K562 (cell line): ENCODE results near the gene CCNYL1. TPM values are rescaled to one million over a fixed set of nuclear protein-coding genes. Genes with fewer than 3 reads are reported as not detected.

Source experiments
- ATAC-seq: fragments of 200-7000 bp; cut with Tn5 transposase; 3 replicates; pipeline ENCODE4 v1.9.1; 2020; ENCODE audit warnings: moderate library complexity
- BruUV-seq: library from RNA; stranded (reverse); fragments of 400-500 nt; replicated peaks from 2 replicates; lab custom pipeline; 2021; lab: Mats Ljungman, UMichigan
- CTCF ChIA-PET: fragments of 300-600 bp; formaldehyde crosslinking; extraction: SDS; loops from one replicate; lab custom pipeline; 2021; ENCODE audit warnings: low intra/inter-chr PET ratio; lab: Yijun Ruan, JAX
- POLR2A ChIA-PET: fragments of 300-600, 350-650 bp; sonication (Branson Sonifier 250); formaldehyde crosslinking; extraction: SDS; loops from one replicate; lab custom pipeline; 2021; ENCODE audit warnings: antibody characterized with exemption, inconsistent platforms; lab: Yijun Ruan, JAX
- DNase-seq, 4 experiments: peaks; one replicate each; pipeline versions ENCODE4 v3.0.0 to v3.0.0-alpha.2; 2011 to 2018; ENCODE audit warnings: low spot score in 3 of 4, mixed read lengths in 3 of 4; ENCODE audit errors: extremely low read depth in 1 of 4
- FAIRE-seq: peaks from 2 replicates; lab custom pipeline; 2011; peaks lifted over from hg19 to GRCh38; lab: Jason Lieb, UNC
- H2AFZ ChIP-seq: 2 replicates; pipeline ENCODE4 v1.6.0; 2011; ENCODE audit warnings: low read depth, low read length, control low read depth, inconsistent platforms
- H3K27ac ChIP-seq: fragments of 200-600 bp; 3 replicates; pipeline ENCODE4 v1.8.0; 2011; ENCODE audit warnings: low read depth, mild to moderate bottlenecking, control low read depth, inconsistent platforms, low read length, moderate library complexity, mixed read lengths; ENCODE audit errors: extremely low read depth
- H3K27me3 ChIP-seq, 2 experiments: fragments of 300-600 bp in 1 of 2; 2 replicates in 1 of 2; 3 replicates in 1 of 2; pipeline versions ENCODE4 v1.6.0 to v1.8.0; 2011; ENCODE audit warnings: inconsistent platforms in 2 of 2, low read length in 2 of 2, mild to moderate bottlenecking in 1 of 2, mixed read lengths in 1 of 2, moderate library complexity in 1 of 2; ENCODE audit not compliant: control insufficient read depth in 2 of 2, insufficient read depth in 2 of 2
- H3K36me3 ChIP-seq: fragments of 300-600 bp; 3 replicates; pipeline ENCODE4 v1.8.0; 2011; ENCODE audit warnings: mild to moderate bottlenecking, low read length, inconsistent platforms; ENCODE audit not compliant: control insufficient read depth, insufficient read depth
- H3K4me1 ChIP-seq, 2 experiments: fragments of 200-600 bp in 1 of 2; replicated peaks in 1 of 2; 2 replicates in 1 of 2; 3 replicates in 1 of 2; pipeline versions ENCODE4 v1.5.1 to v1.8.0; 2011; ENCODE audit warnings: inconsistent platforms in 2 of 2, low read length in 2 of 2, mild to moderate bottlenecking in 1 of 2, mixed read lengths in 1 of 2, moderate library complexity in 1 of 2; ENCODE audit not compliant: control insufficient read depth in 2 of 2, insufficient read depth in 2 of 2
- H3K4me2 ChIP-seq: 2 replicates; pipeline ENCODE4 v1.6.1; 2011; ENCODE audit warnings: low read length, control low read depth, inconsistent platforms, mixed read lengths; ENCODE audit not compliant: insufficient read depth
- H3K4me3 ChIP-seq: fragments of 200-600 bp; sonication (generic), shearing (Covaris generic); 2 replicates; pipeline ENCODE4 v1.5.1; 2016; ENCODE audit warnings: control low read depth, inconsistent platforms
- H3K79me2 ChIP-seq: fragments of 200-600 bp; 3 replicates; pipeline ENCODE4 v1.8.0; 2011; ENCODE audit warnings: low read length, inconsistent platforms; ENCODE audit not compliant: control insufficient read depth, insufficient read depth
- H3K9ac ChIP-seq, 2 experiments: 2 replicates each; pipeline versions ENCODE4 v1.6.0 to v1.6.1; 2011; ENCODE audit warnings: low read depth in 2 of 2, low read length in 2 of 2, control low read depth in 1 of 2, inconsistent platforms in 1 of 2, mild to moderate bottlenecking in 1 of 2, mixed read lengths in 1 of 2; ENCODE audit not compliant: insufficient read depth in 1 of 2
- H3K9me1 ChIP-seq: one replicate; pipeline ENCODE4 v1.6.0; 2011; ENCODE audit warnings: inconsistent platforms, mild to moderate bottlenecking, low read length, moderate library complexity; ENCODE audit not compliant: control insufficient read depth, insufficient read depth
- H3K9me3 ChIP-seq: replicated peaks from 2 replicates; pipeline ENCODE4 v1.5.1; 2011; ENCODE audit warnings: low read depth, low read length, inconsistent platforms; ENCODE audit not compliant: control insufficient read depth, insufficient read depth
- H4K20me1 ChIP-seq: replicated peaks from 2 replicates; pipeline ENCODE4 v1.6.1; 2011; ENCODE audit warnings: low read length, inconsistent platforms, mixed read lengths; ENCODE audit not compliant: control insufficient read depth, insufficient read depth
- GATA2 ChIP-seq: sonication (generic); formaldehyde crosslinking; IDR thresholded peaks from 2 replicates; pipeline ENCODE4 v1.4.0; 2020; ENCODE audit warnings: mild to moderate bottlenecking, missing genetic modification reagents
- HSF4 ChIP-seq: fragments of 250-450 bp; sonication (Bioruptor Pico); IDR thresholded peaks from 2 replicates; pipeline ENCODE4 v2.1.2; 2022; ENCODE audit warnings: mild to moderate bottlenecking, moderate library complexity, borderline replicate concordance
- SIRT6 ChIP-seq: IDR thresholded peaks from one replicate; pipeline ENCODE4 v1.6.1; 2012; ENCODE audit warnings: low read depth, mild to moderate bottlenecking, control low read depth, inconsistent platforms, low read length, moderate library complexity
- VEZF1 ChIP-seq: fragments of 200-800 bp; sonication (Bioruptor generic); IDR thresholded peaks from 2 replicates; pipeline ENCODE4 v1.6.1; 2017; ENCODE audit warnings: missing genetic modification characterization, missing compliant biosample characterization
- WGBS: fragments of 100-300 bp; shearing (Covaris generic); methylation state at CpG from one replicate; pipeline ENCODE4 v1.1.6; 2016; ENCODE audit warnings: low coverage, mixed read lengths; ENCODE audit not compliant: insufficient coverage; ENCODE audit errors: missing lambda C conversion rate; 5-methylcytosine and 5-hydroxymethylcytosine counted together
- in situ Hi-C: fragments of 300-500 bp; cut with MboI; formaldehyde crosslinking; loops from 4 replicates; pipeline ENCODE4 v1.15.0; 2018; ENCODE audit warnings: inconsistent platforms, mixed read lengths
- intact Hi-C: fragments of 100-400 bp; cut with micrococcal nuclease; formaldehyde crosslinking; loops from 2 replicates; pipeline ENCODE4 v1.14.2; 2022
- polyA plus RNA-seq, 8 experiments: library from polyadenylated mRNA; depleted of rRNA in 4 of 8; stranded (reverse) in 5 of 8; unstranded in 3 of 8; fragments of >200 nt; fragmentation: Nextera tagmentation in 2 of 8; fragmentation: Illumina TruSeq in 1 of 8; extraction: Ambion mirVana in 2 of 8; extraction: Trizol in 1 of 8; gene quantifications; 2 replicates each; pipeline versions ENCODE4 v1.2.1 to v1.2.3, GENCODE V29; 2011 to 2014; ENCODE audit warnings: inconsistent platforms in 1 of 8, missing spikeins in 1 of 8
- total RNA-seq, 7 experiments: library from RNA; depleted of rRNA in 6 of 7; stranded (reverse); fragments of >200 nt in 6 of 7; fragmentation: Illumina TruSeq in 2 of 7; extraction: Trizol in 2 of 7; gene quantifications; 2 replicates each; pipeline versions ENCODE4 v1.2.1 to v1.2.3, GENCODE V29; 2011 to 2021; ENCODE audit warnings: low replicate concordance in 1 of 7

CCNYL1 gene
- total and polyA plus RNA-seq, 9 of the 15 experiments (the other 6 are each of a cell fraction or from before 2014, with no cell fraction given): 1.9 to 7.5 (median 4.7) TPM

- Histone ChIP-seq H3K9ac (no peak overlapping the region; a peak in 1 of 4 replicates), H3K27me3 (no peaks in the 10 kb centered on the region), H3K9me1 (no peaks in the 10 kb centered on the region), H2AFZ (peak overlapping the region; percentile 86), H3K4me1 (peaks cover 11 to 16% of the 10 kb centered on the region in 2 experiments; a peak in 4 of 5 replicates), H3K36me3 (no peaks in the 10 kb centered on the region), H3K9me3 (no peaks in the 10 kb centered on the region), H3K79me2 (no peaks in the 10 kb centered on the region), H3K4me3 (no peak overlapping the region), H3K27ac (peak overlapping the region; percentile 61; the same call in 2 of the 3 replicates), H4K20me1 (no peaks in the 10 kb centered on the region), H3K4me2 (peak overlapping the region; percentile 63)
- intact Hi-C loops: loop anchor here (2.0 kb wide), 1 partner anchor 19 kb away; no protein-coding TSS in a partner anchor
- 0% methylated on average over 4 of the region's 6 CpGs for WGBS
- peak; percentile 32 for FAIRE-seq
- peak; percentile 43 for ATAC-seq
- TF ChIP-seq VEZF1: no peak
- TF ChIP-seq SIRT6: no peak
- 0 out of 2 replicates have a peak, but pooled peaks have one; percentile 21 for TF ChIP-seq GATA2 (CRISPR knock-in tag)
- no peak for TF ChIP-seq HSF4 (CRISPR knock-in tag)
- BruUV-seq: no TSS peak
- in situ Hi-C loops: no loop called here
- no peak for DNase-seq
- ChIA-PET POLR2A (interaction anchor here (0.8 to 2.1 kb wide), 7 partner anchors 9 to 29 kb away, joined by 4 to 10 read pairs (median 6); no protein-coding TSS in a partner anchor), CTCF (no interaction called here)
Measured at GRCh38 chr2:207791579-207792243, 80.3 kb downstream of the CCNYL1 start.
